ENCODE results near the gene ALPK1.
A peak's percentile ranks its signal among the peaks of the same experiment; 100 is the strongest.

ALPK1 gene

GRCh38 chr4:112343330-112344080 lies 46.3 kb downstream of the ALPK1 start:
- no peak overlapping the region for H3K4me3 ChIP-seq (ENCODE audit: low read depth, low read length)
- TF ChIP-seq CTCF (IDR thresholded peaks at IDR 0.05; ENCODE audit: low read depth, low read length): no peak
- no peak for DNase-seq (ENCODE audit: low read depth, low spot score)
- in situ Hi-C loops (cut with HindIII; ENCODE audit: low sequenced_read_pairs): no loop called here

- H3K4me3 ChIP-seq (ENCODE audit: low read depth, low read length): no peak overlapping the region
- peak; percentile 23 for TF ChIP-seq CTCF (IDR thresholded peaks at IDR 0.05; ENCODE audit: low read depth, low read length)
These were observed 51.5 kb downstream of the ALPK1 start for GRCh38 chr4:112348488-112349158.

GRCh38 chr4:112352736-112353135 lies 55.6 kb downstream of the ALPK1 start:
- DNase-seq (ENCODE audit: low read depth, low spot score): no peak
- in situ Hi-C loops (cut with HindIII; ENCODE audit: low sequenced_read_pairs): no loop called here
- no peak overlapping the region for H3K4me3 ChIP-seq (ENCODE audit: low read depth, low read length)
- no peak for TF ChIP-seq CTCF (IDR thresholded peaks at IDR 0.05; ENCODE audit: low read depth, low read length)

More at GRCh38 chr4:112348488-112349158, 51.5 kb downstream of the ALPK1 start:
- in situ Hi-C loops (cut with HindIII; ENCODE audit: low sequenced_read_pairs): no loop called here
- DNase-seq (ENCODE audit: low read depth, low spot score): peak; percentile 67

GRCh38 chr4:112355662-112356061 lies 58.5 kb downstream of the ALPK1 start:
- no peak overlapping the region for H3K4me3 ChIP-seq (ENCODE audit: low read depth, low read length)
- no peak for DNase-seq (ENCODE audit: low read depth, low spot score)
- in situ Hi-C loops (cut with HindIII; ENCODE audit: low sequenced_read_pairs): no loop called here
- no peak for TF ChIP-seq CTCF (IDR thresholded peaks at IDR 0.05; ENCODE audit: low read depth, low read length)

- DNase-seq (ENCODE audit: low read depth, low spot score): no peak
- in situ Hi-C loops (cut with HindIII; ENCODE audit: low sequenced_read_pairs): no loop called here
- TF ChIP-seq CTCF (IDR thresholded peaks at IDR 0.05; ENCODE audit: low read depth, low read length): no peak
- H3K4me3 ChIP-seq (ENCODE audit: low read depth, low read length): no peak overlapping the region
These were observed 60.3 kb downstream of the ALPK1 start for GRCh38 chr4:112357453-112357852.

GRCh38 chr4:112357897-112358296 lies 60.7 kb downstream of the ALPK1 start:
- no peak for TF ChIP-seq CTCF (IDR thresholded peaks at IDR 0.05; ENCODE audit: low read depth, low read length)
- DNase-seq (ENCODE audit: low read depth, low spot score): no peak
- in situ Hi-C loops (cut with HindIII; ENCODE audit: low sequenced_read_pairs): no loop called here
- no peak overlapping the region for H3K4me3 ChIP-seq (ENCODE audit: low read depth, low read length)

Data from astrocyte of the spinal cord (primary cell).